GM08714 (cell line): ENCODE results near the gene ARID1A.

Experiments
- H3K4me3 ChIP-seq: fragments of 200-500 bp; sonication (Bioruptor generic); 2 replicates; pipeline ENCODE4 v1.5.1; 2014; ENCODE audit warnings: mild to moderate bottlenecking, low read length, inconsistent platforms
- ZNF274 ChIP-seq: IDR thresholded peaks from 2 replicates; pipeline ENCODE4 v1.6.1; 2012; ENCODE audit warnings: mild to moderate bottlenecking, low read depth, low read length

ARID1A gene

DNA sequence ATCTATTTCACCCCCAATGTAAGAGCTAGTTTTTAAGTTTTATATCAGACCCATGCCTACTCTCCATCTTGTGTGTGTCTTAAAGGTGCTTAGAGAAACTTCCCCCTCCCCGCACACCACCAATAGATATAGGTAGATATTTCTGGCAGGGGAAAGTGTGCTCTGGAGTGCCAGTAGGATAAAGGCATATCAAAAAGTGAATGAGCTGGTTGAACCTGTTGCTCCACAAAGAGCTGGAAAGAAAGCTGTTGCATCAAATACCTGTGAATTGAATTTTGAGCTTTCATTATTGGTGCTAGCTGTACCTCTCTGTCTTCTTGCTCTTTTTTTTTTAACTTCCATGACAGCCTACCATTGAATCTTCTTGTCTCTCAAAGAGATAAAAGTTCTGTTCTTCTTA lies 32.8 kb downstream of the ARID1A start:
- TF ChIP-seq ZNF274 = no peak
- H3K4me3 ChIP-seq = no peak overlapping the region

DNA sequence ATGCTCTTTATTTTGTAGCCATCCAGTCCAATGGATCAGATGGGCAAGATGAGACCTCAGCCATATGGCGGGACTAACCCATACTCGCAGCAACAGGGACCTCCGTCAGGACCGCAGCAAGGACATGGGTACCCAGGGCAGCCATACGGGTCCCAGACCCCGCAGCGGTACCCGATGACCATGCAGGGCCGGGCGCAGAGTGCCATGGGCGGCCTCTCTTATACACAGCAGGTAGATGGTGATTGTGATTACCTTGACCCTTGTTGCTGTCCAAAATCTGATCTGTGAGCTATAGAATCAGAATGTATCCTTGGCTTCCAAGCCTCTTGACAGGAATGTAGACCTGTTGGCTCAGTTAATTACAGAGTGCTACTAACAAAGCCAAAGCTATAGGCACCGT lies 33.8 kb downstream of the ARID1A start:
- TF ChIP-seq ZNF274 = no peak
- no peak overlapping the region for H3K4me3 ChIP-seq

DNA sequence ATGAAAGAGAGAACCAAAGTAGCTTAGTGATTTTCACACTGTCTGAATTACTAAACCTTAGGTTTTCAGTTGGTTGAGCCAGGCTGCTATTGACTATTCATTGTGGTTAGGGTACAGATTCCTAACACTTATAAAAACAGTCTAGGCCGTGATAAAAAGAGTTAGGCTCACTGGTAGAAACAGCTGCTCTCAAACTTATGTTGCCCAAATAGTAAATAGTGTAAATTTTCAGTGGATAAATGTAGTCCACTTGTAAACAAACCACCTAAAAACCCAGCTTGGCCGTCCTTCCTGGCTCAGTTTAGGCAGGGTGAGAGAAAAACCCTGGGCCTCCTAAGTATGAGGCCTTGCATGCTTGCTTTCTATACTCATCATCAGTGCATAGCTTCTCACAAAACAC lies 34.9 kb downstream of the ARID1A start:
- H3K4me3 ChIP-seq = no peak overlapping the region
- TF ChIP-seq ZNF274 = no peak

DNA sequence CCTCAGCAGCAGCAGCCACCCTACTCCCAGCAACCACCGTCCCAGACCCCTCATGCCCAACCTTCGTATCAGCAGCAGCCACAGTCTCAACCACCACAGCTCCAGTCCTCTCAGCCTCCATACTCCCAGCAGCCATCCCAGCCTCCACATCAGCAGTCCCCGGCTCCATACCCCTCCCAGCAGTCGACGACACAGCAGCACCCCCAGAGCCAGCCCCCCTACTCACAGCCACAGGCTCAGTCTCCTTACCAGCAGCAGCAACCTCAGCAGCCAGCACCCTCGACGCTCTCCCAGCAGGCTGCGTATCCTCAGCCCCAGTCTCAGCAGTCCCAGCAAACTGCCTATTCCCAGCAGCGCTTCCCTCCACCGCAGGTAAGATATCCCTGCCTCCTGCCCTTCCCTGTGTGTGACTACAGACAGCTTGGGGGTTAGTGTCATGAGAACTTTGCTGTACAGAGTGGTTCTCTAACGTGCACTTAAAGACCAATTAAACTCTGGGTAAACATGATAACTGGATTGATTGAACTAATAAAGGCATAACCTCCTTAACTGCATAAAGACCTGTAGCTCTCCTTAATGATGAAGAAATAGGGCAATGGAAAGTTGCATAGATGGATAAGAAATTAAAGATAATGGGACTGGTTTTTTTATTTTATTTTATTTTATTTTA lies 35.6 kb downstream of the ARID1A start:
- TF ChIP-seq ZNF274 = no peak
- H3K4me3 ChIP-seq = no peak overlapping the region

DNA sequence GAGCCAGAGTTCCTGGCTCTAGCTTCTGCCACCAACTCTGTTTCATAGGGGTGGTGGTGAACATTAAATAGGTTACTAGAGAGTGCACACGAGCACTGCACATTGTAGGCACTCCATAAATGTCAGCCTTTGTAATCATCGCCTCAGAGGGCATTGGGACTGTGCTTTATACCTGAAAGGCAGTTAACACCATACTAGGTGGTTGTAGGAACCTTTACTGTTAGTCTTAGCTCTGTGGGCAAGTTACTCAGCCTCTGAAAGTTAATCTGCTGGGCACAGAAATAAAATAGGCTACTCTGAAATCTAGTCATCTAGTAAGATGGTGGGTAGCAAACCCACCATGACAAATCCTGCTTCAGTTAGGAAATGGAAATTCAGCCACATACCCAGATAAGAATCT lies 37.6 kb downstream of the ARID1A start:
- no peak overlapping the region for H3K4me3 ChIP-seq
- no peak for TF ChIP-seq ZNF274

DNA sequence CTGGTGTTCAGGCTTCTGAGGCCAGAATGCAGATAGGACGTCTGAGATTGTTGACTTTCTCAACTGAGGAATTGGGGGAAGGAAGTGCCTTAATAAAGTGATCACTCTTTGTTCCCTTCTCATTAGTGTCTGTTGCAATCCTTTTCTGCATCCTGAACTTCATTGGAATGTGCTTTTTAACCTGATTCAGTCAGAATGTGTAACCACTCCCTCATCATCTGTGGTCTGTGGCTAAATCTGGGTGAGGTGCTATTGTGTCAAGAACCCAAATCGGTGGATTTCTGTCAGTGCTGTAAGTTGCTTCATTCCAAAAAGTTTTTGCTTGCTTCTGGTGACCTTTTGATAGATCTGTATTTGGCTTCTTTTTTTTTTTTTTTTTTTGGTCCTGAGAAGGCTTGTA lies 38.2 kb downstream of the ARID1A start:
- TF ChIP-seq ZNF274 = no peak
- no peak overlapping the region for H3K4me3 ChIP-seq

DNA sequence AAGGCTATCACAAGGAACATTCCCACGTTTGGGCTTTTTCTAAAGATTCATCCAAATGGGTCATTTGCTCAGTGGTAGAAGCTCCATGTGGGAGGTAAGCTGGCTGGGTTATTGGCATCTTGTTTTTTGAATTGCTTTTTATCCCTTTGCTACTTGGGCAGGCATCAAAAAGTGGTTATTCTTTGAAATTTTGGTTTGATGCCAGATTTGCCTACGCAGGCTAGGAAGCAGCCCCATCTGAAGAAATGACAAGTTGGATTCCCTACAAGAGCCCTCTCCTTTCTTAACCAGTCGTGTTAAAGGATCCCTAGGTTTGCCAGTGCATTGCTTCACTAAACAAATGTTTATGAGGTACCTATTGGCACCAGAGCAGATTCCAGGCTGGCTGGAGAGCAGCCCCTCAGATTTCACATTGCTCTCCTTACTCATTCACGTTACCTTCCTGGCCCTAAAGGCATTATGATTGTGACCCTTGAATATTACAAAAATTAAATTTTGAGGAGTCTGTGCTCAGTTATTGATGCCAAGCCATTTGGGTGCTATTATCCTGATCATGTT lies 38.8 kb downstream of the ARID1A start:
- no peak overlapping the region for H3K4me3 ChIP-seq

DNA sequence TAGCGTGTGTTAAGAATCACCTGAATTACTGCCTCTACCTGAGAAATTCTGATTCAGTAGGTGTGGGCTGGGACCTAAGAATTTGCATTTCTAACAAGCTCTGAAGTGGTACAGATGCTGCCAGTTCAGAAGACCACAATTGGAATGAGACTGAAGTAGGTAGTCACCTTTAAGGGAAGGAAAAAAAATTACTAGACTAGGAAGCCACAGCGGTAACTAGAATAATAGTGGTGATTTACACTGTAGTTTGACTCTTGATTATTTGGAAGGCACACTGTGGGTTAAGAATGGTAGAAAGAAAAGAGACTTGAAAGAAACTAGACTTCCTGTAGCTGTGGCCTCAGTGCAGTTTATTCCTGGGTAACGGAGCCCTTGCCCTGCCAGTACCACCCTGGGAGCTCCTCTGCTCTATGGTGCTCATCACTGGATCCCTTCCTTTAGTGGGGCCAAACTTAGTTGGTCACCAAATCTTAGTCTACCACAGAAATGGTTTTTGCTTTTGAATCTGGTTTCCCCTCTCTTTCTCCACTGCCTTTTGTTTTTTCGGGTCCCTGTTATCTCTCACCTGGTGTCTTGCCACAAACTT lies 43.6 kb downstream of the ARID1A start:
- no peak for TF ChIP-seq ZNF274
- H3K4me3 ChIP-seq = no peak overlapping the region; the same call in 1 of the 2 replicates

More for the DNA sequence above, 38.8 kb downstream of the ARID1A start:
- TF ChIP-seq ZNF274 = no peak

DNA sequence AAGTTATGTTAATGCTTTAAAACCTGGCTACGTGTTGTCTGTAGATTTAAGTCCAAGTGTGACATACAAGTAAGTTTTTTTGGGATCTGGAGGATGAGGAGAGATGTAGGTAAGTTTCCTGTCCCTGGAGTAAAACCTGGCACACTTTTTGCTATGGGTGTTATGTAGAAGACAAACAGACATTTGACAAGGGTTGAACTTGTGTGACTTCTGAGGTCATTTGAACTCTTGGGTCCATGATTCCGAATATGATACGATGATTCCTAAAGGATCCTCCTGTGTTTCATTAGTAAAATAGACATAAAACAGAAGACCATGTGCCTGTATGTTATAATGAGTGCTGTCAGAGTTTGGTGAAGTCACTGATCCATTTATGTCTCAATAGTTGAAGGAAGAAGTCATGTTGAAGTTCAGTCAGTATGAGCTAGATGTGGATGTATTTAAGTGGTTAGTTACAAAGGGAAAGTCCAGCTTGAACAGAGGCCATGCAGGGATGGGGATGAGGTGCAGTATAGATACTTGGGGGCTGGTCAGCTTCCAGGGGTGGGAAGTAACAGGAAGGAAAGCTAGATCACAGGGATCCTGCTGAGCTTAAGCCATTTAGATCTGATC lies 44.3 kb downstream of the ARID1A start:
- no peak overlapping the region for H3K4me3 ChIP-seq
- TF ChIP-seq ZNF274 = no peak

DNA sequence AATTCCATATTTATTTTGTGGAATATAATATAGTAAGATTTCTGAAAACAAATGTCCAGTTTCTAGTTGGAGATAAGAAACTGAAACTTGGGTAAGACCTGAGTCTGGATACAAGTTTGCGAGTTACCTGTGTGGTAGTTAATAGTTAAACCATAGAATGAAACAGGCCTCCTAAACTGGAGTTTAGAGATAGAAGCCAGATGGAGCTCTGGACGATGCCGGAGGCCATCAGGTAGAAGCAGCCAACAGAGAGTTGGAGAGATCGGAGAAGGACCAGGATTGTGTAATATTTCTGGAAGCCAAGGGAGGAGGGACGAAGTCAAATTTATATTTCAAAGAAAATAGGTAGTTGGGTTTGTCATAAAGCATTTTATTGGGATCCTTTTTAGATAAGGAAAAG lies 45.1 kb downstream of the ARID1A start:
- TF ChIP-seq ZNF274 = no peak

DNA sequence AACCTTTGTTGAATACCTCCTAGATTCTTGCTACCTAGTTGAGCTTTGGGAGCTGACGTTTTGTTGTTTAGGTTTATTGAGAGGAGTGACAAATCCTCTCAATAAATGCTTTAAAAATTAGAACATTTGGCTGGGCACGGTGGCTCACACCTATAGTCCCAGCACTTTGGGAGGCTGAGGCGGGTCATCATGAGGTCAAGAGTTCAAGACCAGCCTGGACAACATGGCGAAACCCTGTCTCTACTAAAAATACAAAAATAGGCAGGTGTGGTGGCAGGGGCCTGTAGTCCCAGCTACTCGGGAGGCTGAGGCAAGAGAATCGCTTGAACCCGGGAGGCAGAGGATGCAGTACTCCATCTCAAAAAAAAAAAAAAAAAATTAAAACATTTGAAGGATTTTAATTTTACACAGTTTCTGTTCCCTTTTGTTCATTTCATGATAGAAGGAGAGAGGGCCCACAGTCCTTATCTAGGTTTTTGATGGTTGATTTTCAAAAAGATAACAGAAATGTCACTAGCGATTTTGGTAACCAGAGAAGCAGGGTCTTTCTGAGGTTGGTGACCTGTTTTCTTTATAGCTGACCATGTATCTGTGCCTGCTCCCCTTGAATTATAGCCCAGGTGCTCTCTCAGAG lies 47.7 kb downstream of the ARID1A start:
- H3K4me3 ChIP-seq = peak overlapping the region; percentile 38; the same call in 1 of the 2 replicates
- TF ChIP-seq ZNF274 = no peak

More for the DNA sequence above, 45.1 kb downstream of the ARID1A start:
- H3K4me3 ChIP-seq = no peak overlapping the region

DNA sequence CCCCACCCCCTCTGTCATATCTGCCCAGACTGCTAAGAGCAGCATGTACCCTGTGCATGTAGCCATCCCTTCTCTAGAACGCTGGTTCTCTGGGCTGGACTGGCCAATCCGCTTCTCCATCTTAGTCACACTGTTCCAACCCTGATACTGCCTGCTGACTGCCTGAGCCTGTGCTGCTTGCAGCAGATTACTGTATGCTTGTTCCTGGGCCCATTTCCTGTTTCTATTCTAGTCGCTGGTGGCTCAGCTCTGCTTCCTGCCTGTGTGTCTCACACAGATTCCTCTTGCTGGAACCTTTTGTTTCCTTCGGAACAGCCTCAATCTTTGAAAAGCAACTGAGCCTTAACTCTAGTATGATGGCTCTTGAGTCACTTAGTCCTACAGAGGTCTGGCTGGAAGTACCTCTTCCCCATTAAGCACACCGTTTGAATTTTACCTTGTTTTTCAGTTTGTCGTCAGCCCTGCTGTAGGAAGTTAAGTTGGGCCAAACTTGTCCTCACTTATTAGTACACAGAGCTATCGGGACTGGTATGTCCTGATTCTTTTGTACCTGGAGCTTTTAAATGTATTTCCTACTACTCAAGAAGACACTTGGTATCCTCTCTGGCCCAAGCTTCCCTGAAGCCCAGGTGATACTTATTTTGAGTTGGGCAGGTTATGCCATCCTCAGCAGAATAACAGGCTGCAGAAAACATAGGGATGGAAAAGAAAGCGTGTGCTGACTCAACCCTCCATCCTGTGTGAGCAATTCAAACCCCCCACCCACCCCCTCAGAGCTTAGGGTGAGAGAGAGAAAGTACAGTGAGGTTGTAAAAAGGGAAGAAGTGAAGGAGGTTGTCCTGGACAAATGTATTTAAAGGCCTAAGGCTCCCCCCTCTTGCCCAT lies 48.5 kb downstream of the ARID1A start:
- peak overlapping the region; percentile 56; the same call in 1 of the 2 replicates for H3K4me3 ChIP-seq
- no peak for TF ChIP-seq ZNF274

DNA sequence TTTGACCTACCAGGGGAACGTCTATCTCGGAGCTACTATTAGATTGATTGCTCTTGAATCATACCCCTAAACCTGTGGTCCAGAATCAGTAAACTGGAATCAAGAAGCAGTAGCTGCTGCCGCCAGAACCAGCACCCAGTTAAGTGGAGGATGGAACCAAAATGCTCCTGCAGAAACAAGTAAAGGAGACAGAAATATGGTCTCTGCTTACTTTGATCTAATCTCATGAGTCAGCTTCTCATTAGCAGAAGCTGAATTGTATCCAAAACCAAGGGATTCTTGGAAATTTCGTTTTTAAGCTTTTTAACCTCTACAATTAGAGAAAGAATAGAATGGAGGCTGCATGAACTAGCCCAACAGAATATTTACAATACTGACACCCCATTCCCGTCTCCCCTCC lies 49.4 kb downstream of the ARID1A start:
- TF ChIP-seq ZNF274 = no peak
- H3K4me3 ChIP-seq = peak overlapping the region; percentile 13; the same call in 1 of the 2 replicates
